Peyer's patch (tissue), 4 donors: ENCODE data around the gene RELT. TPM values are rescaled to one million over a fixed set of nuclear protein-coding genes. Genes with fewer than 3 reads are reported as not detected.

ENCODE experiments used
- DNase-seq, 3 donors: peaks; one replicate each; pipeline ENCODE4 v3.0.0-alpha.2; 2017 to 2019
- H3K27ac ChIP-seq, 4 donors: fragments of 200-600 bp; sonication (generic); one replicate each; pipeline ENCODE4 v1.5.1; 2016 to 2019
- H3K27me3 ChIP-seq, 2 donors: fragments of 200-600 bp; sonication (generic); one replicate each; pipeline ENCODE4 v1.5.1; 2019
- H3K36me3 ChIP-seq, 3 donors: fragments of 200-600 bp; sonication (generic); one replicate each; pipeline ENCODE4 v1.5.1; 2016 to 2019
- H3K4me1 ChIP-seq, 4 donors: fragments of 200-600 bp; sonication (generic); one replicate each; pipeline ENCODE4 v1.5.1; 2016 to 2019
- H3K4me3 ChIP-seq, 4 donors: fragments of 200-600 bp; sonication (generic); 1 replicate in 3 of 4; 2 replicates in 1 of 4; pipeline ENCODE4 v1.5.1; 2016 to 2019; ENCODE audit warnings: mild to moderate bottlenecking in 1 of 4
- H3K9me3 ChIP-seq, 4 donors: fragments of 200-600 bp; sonication (generic); one replicate each; pipeline ENCODE4 v1.5.1; 2016 to 2019; ENCODE audit warnings: mild to moderate bottlenecking in 1 of 4
- CTCF ChIP-seq, 6 experiments: fragments of 450-650 bp in 4 of 6; fragments of 200-600 bp in 2 of 6; sonication (generic) in 1 of 6; IDR thresholded peaks; one replicate each; pipeline ENCODE4 v1.5.1; 2017 to 2019; ENCODE audit warnings: antibody characterized with exemption in 6 of 6, mild to moderate bottlenecking in 3 of 6, moderate library complexity in 1 of 6
- POLR2A ChIP-seq, 2 donors: fragments of 450-650 bp; IDR thresholded peaks; one replicate each; pipeline ENCODE4 v1.5.1; 2017; ENCODE audit warnings: antibody characterized with exemption in 2 of 2, mild to moderate bottlenecking in 2 of 2, moderate library complexity in 2 of 2
- total RNA-seq, 4 donors: library from RNA; depleted of rRNA; stranded (reverse); fragments of >200 nt; gene quantifications; one replicate each; pipeline ENCODE4 v1.1.0, GENCODE V29; 2016

Gene RELT
- total RNA-seq, 4 donors from 2014 or later, result 1.2 to 19.0 (median 4.7) TPM

GRCh38 chr11:73386546-73386945, 10.3 kb downstream of the RELT start:
- Histone ChIP-seq H3K27me3 (no peaks in the 10 kb centered on the region), H3K4me1 (peaks cover 0 to 68% (median 48%) of the 10 kb centered on the region in 4 donors)

GRCh38 chr11:73387594-73388264, 11.5 kb downstream of the RELT start:
- no peak for DNase-seq
- Histone ChIP-seq H3K36me3 (no peaks in the 10 kb centered on the region), H3K27me3 (no peaks in the 10 kb centered on the region), H3K4me1 (peaks cover 0 to 56% (median 41%) of the 10 kb centered on the region in 4 donors), H3K4me3 (no peak overlapping the region), H3K9me3 (no peaks in the 10 kb centered on the region), H3K27ac (peak overlapping the region in 3 of 4 donors; percentile 49 to 99 (median 78))
- TF ChIP-seq POLR2A (IDR thresholded peaks at IDR 0.05), result no peak
- TF ChIP-seq CTCF (IDR thresholded peaks at IDR 0.05), result no peak

More at GRCh38 chr11:73386546-73386945, 10.3 kb downstream of the RELT start:
- Histone ChIP-seq H3K9me3 (no peaks in the 10 kb centered on the region), H3K4me3 (no peak overlapping the region), H3K36me3 (no peaks in the 10 kb centered on the region), H3K27ac (peak overlapping the region; percentile 2 to 99 (median 56))
- TF ChIP-seq POLR2A (IDR thresholded peaks at IDR 0.05) (no peak), CTCF (IDR thresholded peaks at IDR 0.05) (no peak)
- DNase-seq, result no peak

- Histone ChIP-seq H3K4me3 (no peak overlapping the region), H3K4me1 (peaks cover 0 to 50% (median 35%) of the 10 kb centered on the region in 4 donors), H3K36me3 (no peaks in the 10 kb centered on the region), H3K27ac (peak overlapping the region in 3 of 4 donors; percentile 49 to 99 (median 78)), H3K9me3 (no peaks in the 10 kb centered on the region), H3K27me3 (no peaks in the 10 kb centered on the region)
- TF ChIP-seq POLR2A (IDR thresholded peaks at IDR 0.05) (no peak), CTCF (IDR thresholded peaks at IDR 0.05) (no peak)
- DNase-seq, result peak in 2 of 3 donors; percentile 62 to 71
Observed at GRCh38 chr11:73388265-73389133, 12.3 kb downstream of the RELT start.

- no peak for TF ChIP-seq POLR2A (IDR thresholded peaks at IDR 0.05)
- no peak for TF ChIP-seq CTCF (IDR thresholded peaks at IDR 0.05)
- no peaks in the 10 kb centered on the region for H3K36me3 ChIP-seq
- H3K4me1 ChIP-seq, result peaks cover 0 to 44% (median 28%) of the 10 kb centered on the region in 4 donors
Observed at GRCh38 chr11:73389134-73389525, 12.9 kb downstream of the RELT start.

GRCh38 chr11:73389916-73390315, 13.7 kb downstream of the RELT start:
- no peak for DNase-seq
- no peak overlapping the region for H3K4me3 ChIP-seq
- H3K27ac ChIP-seq, result peak overlapping the region in 1 of 4 donors; percentile 99
- H3K36me3 ChIP-seq, result no peaks in the 10 kb centered on the region
- H3K9me3 ChIP-seq, result no peaks in the 10 kb centered on the region
- TF ChIP-seq POLR2A (IDR thresholded peaks at IDR 0.05), result no peak
- TF ChIP-seq CTCF (IDR thresholded peaks at IDR 0.05), result no peak
- no peaks in the 10 kb centered on the region for H3K27me3 ChIP-seq
- H3K4me1 ChIP-seq, result peaks cover 0 to 36% (median 21%) of the 10 kb centered on the region in 4 donors

More at GRCh38 chr11:73389134-73389525, 12.9 kb downstream of the RELT start:
- no peak for DNase-seq
- no peak overlapping the region for H3K4me3 ChIP-seq
- H3K9me3 ChIP-seq, result no peaks in the 10 kb centered on the region
- peak overlapping the region in 1 of 4 donors; percentile 99 for H3K27ac ChIP-seq
- no peaks in the 10 kb centered on the region for H3K27me3 ChIP-seq
